GM12892 (cell line): ENCODE measurements around the gene BAX.

Experiments
- POLR2A ChIP-seq: IDR thresholded peaks from 2 replicates; pipeline ENCODE4 v1.6.1; 2011; ENCODE audit warnings: low read depth, low read length, control low read depth
- POLR2AphosphoS5 ChIP-seq: IDR thresholded peaks from 2 replicates; pipeline ENCODE4 v1.6.1; 2011; ENCODE audit warnings: low read depth, low read length, control low read depth
- TAF1 ChIP-seq: IDR thresholded peaks from 2 replicates; pipeline ENCODE4 v1.6.1; 2011; ENCODE audit warnings: low read depth, mild to moderate bottlenecking, control low read depth, low read length, borderline replicate concordance

DNA sequence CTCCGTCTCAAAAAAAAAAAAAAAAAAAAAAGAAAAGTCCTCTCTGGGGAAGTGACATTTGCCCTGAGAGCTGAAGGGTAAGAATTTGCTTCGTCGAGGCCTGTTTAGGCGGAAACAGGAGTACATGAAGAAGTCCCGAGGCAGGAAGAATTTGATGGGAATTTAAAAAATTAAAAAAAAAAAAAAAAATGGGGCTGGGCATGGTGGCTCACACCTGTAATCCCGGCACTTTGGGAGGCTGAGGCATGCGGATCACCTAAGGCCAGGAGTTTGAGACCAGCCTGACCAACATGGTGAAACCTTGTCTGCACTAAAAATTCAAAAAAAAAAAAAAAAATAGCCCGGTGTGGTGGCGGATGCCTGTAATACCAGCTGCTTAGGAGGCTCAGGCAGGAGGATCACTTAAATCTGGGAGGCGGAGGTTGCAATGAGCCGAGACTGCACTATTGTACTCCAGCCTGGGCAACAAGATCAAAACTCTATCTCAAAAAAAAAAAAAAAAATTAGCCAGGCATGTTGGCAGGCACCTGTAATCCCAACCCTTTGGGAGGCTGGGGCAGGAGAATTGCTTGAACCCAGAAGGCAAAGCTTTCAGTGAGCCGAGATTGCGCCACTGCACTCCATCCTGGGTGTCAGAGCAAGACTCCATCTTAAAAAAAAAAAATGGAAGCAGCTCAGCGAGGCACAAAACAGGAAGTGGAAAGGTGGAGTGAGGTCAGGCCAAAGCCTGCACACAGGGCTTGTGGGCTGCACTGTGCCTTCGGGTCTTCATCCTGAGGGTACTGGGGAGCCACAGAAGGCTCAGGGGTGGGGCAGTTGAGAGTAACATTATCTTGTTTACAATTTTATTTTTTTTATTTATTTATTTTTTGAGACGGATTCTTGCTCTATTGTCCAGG lies 4.9 kb downstream of the BAX start:
- no peak for TF ChIP-seq POLR2A
- TF ChIP-seq POLR2AphosphoS5, result no peak
- no peak for TF ChIP-seq TAF1
